NB4 (cell line): ENCODE measurements around the gene DUOX2.
"Not testable (repeated sequence)": the region's sequence is repeated elsewhere in the genome, so short reads cannot be mapped to it uniquely, and the experiment has no call there.

Experiments
- DNase-seq: peaks from one replicate; pipeline ENCODE4 v3.0.0; 2010; ENCODE audit warnings: low read depth
- H3K4me3 ChIP-seq: one replicate; pipeline ENCODE4 v1.5.1; 2011; ENCODE audit warnings: mild to moderate bottlenecking, low read depth, low read length, moderate library complexity
- MYC ChIP-seq: IDR thresholded peaks from 2 replicates; pipeline ENCODE4 v1.6.1; 2011; ENCODE audit warnings: low read depth, low read length
- POLR2A ChIP-seq: IDR thresholded peaks from 2 replicates; pipeline ENCODE4 v1.6.1; 2011; ENCODE audit warnings: mild to moderate bottlenecking; ENCODE audit not compliant: insufficient read length; ENCODE audit errors: extremely low read depth
- TF ChIP-seq, protein P1 (sequence below): IDR thresholded peaks from 2 replicates; pipeline ENCODE4 v1.6.1; 2011; ENCODE audit warnings: low read depth, low read length
- TF ChIP-seq, protein P2 (sequence below): IDR thresholded peaks from one replicate; pipeline ENCODE4 v1.5.1; 2012; ENCODE audit warnings: low read depth, low read length

Gene DUOX2

DNA sequence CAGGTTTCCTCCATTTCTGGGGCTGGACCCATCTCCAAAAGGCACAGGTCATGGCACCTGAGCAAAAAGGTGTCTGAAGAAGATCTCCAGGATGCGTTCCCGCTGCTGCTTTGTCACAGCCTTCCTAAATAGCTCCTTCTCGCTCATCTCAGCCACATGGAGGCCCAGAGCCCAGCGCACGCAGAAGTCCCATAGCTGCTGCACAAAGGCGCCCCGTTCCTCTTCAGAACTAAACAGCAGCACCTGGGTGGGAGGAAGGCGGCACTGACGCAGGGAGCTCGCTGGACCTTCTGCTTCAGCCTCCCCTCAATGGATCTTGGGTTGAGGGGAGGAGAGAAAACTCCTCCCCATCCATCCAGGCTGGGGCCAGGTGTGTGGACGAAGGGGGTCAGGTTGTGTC lies 8.4 kb downstream of the DUOX2 start:
- DNase-seq = no peak
- H3K4me3 ChIP-seq = no peak overlapping the region
- TF ChIP-seq, protein P1, sequence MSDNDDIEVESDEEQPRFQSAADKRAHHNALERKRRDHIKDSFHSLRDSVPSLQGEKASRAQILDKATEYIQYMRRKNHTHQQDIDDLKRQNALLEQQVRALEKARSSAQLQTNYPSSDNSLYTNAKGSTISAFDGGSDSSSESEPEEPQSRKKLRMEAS = no peak
- TF ChIP-seq POLR2A (no peak), MYC (no peak)
- TF ChIP-seq, protein P2, sequence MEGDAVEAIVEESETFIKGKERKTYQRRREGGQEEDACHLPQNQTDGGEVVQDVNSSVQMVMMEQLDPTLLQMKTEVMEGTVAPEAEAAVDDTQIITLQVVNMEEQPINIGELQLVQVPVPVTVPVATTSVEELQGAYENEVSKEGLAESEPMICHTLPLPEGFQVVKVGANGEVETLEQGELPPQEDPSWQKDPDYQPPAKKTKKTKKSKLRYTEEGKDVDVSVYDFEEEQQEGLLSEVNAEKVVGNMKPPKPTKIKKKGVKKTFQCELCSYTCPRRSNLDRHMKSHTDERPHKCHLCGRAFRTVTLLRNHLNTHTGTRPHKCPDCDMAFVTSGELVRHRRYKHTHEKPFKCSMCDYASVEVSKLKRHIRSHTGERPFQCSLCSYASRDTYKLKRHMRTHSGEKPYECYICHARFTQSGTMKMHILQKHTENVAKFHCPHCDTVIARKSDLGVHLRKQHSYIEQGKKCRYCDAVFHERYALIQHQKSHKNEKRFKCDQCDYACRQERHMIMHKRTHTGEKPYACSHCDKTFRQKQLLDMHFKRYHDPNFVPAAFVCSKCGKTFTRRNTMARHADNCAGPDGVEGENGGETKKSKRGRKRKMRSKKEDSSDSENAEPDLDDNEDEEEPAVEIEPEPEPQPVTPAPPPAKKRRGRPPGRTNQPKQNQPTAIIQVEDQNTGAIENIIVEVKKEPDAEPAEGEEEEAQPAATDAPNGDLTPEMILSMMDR = no peak

DNA sequence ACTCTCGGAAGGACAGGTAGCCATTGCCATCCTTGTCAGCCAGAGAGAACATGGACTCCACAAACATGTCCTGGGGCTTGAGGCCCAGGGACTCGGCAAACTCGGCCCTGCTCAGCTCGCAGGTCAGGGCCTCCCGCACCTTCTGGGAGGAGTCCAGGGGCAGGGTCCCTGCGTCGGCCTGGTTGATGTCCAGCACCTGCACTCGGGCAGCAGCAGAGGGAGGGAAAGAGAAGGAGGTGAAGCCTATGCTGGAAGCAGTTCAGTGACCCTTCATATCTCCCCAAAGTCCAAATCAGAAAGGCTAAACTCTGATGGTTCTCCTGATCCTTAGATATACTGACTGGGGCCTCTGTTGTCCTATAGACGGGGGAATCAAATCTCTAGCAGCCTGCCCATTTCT lies 9.8 kb downstream of the DUOX2 start:
- H3K4me3 ChIP-seq, DNase-seq: not testable (repeated sequence)

DNA sequence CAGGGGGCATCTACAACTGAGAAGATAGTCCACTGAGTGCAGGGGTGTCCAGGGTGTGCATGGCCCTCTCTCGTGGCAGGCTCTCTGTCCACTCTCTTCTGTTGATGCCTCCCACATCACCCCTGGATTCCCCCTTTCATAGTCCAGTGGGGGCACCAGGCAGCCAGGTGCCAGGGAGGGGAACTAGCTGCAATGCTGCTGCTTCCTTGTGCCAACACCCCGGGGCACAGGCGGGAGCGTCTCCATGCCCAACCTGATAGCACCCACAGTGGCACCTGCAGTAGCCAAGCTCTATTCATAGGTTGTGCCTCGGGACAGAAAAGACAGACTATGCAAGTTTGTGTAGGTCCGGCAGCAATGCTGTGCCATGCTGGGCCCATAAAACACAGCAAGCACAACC lies 11.7 kb downstream of the DUOX2 start:
- TF ChIP-seq, protein P1 = no peak
- TF ChIP-seq POLR2A (no peak), MYC (no peak)
- TF ChIP-seq, protein P2 = no peak
- H3K4me3 ChIP-seq = no peak overlapping the region
- DNase-seq = no peak

GRCh38 chr15:45101749-45102148 lies 12.2 kb downstream of the DUOX2 start:
- H3K4me3 ChIP-seq = no peak overlapping the region
- no peak for DNase-seq
- TF ChIP-seq POLR2A = no peak
- TF ChIP-seq, protein P2 = no peak
- TF ChIP-seq MYC = no peak
- TF ChIP-seq, protein P1 = no peak

GRCh38 chr15:45100884-45101625 lies 12.9 kb downstream of the DUOX2 start:
- H3K4me3 ChIP-seq = no peak overlapping the region
- no peak for DNase-seq
- no peak for TF ChIP-seq POLR2A
- TF ChIP-seq, protein P1 = no peak
- TF ChIP-seq MYC = no peak
- TF ChIP-seq, protein P2 = no peak

GRCh38 chr15:45099549-45100165 lies 14.3 kb downstream of the DUOX2 start:
- TF ChIP-seq, protein P1 = no peak
- TF ChIP-seq, protein P2 = no peak
- TF ChIP-seq POLR2A (no peak), MYC (no peak)
- no peak overlapping the region for H3K4me3 ChIP-seq
- no peak for DNase-seq
